Subcutaneous abdominal adipose tissue (tissue), 5 donors: ENCODE results near the gene ABHD1.

Experiments
- H3K27ac ChIP-seq: one replicate; pipeline ENCODE4 v1.7.0; 2013; ENCODE audit warnings: low read depth, mild to moderate bottlenecking, inconsistent platforms, low read length, moderate library complexity
- H3K27me3 ChIP-seq, 5 donors: one replicate each; pipeline ENCODE4 v1.7.0; 2013; ENCODE audit warnings: low read length in 5 of 5, inconsistent platforms in 1 of 5; ENCODE audit not compliant: control insufficient read depth in 5 of 5, insufficient read depth in 4 of 5
- H3K36me3 ChIP-seq, 5 donors: one replicate each; pipeline ENCODE4 v1.7.0; 2013; ENCODE audit warnings: low read length in 5 of 5; ENCODE audit not compliant: control insufficient read depth in 5 of 5, insufficient read depth in 5 of 5
- H3K4me1 ChIP-seq, 5 donors: one replicate each; pipeline ENCODE4 v1.7.0; 2013; ENCODE audit warnings: low read length in 5 of 5, mild to moderate bottlenecking in 3 of 5, moderate library complexity in 1 of 5; ENCODE audit not compliant: control insufficient read depth in 5 of 5, insufficient read depth in 5 of 5
- H3K4me3 ChIP-seq, 5 donors: one replicate each; pipeline ENCODE4 v1.7.0; 2013; ENCODE audit warnings: low read length in 5 of 5, low read depth in 1 of 5
- H3K9ac ChIP-seq, 5 donors: one replicate each; pipeline ENCODE4 v1.7.0; 2013; ENCODE audit warnings: low read length in 5 of 5, mild to moderate bottlenecking in 4 of 5, moderate library complexity in 3 of 5
- H3K9me3 ChIP-seq, 5 donors: one replicate each; pipeline ENCODE4 v1.7.0; 2013; ENCODE audit warnings: low read length in 5 of 5; ENCODE audit not compliant: control insufficient read depth in 5 of 5
- donor health status: healthy.
- donor health status: healthy.
- donor health status: healthy.
- donor health status: healthy.
- donor health status: healthy.

ABHD1 gene

GRCh38 chr2:27095745-27096651 lies 27.6 kb upstream of the ABHD1 start:
- H3K4me1 ChIP-seq, result peaks cover 6 to 19% (median 13%) of the 10 kb centered on the region in 5 donors

DNA sequence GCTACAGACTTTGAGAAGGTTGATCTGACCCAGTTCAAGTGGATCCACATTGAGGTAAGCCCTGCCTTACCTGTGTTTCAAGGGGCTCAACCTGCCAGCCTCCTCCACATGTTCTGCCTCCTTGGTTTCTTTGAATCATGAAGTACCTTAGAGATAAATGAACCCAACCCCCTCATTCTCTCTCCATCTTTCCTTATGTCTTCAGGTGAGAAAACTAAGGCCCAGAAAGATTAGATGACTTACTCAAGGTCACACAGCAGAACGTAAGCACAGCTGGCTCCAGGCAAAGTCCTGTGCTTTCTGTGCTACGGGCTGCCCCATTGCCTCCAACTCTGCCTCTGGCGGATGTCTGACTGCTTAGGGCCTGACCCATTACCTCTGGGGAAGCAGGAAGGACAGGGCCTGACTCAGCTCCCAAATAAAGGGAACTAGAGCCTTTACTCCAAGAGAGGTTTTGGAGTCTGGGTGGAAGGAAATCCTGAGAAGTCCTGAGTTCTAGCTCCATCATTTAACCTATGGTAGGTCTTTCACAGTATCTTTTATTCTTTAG lies 26.8 kb upstream of the ABHD1 start:
- H3K36me3 ChIP-seq, result peaks cover 0 to 6% (median 0%) of the 10 kb centered on the region in 5 donors
- no peak overlapping the region for H3K27ac ChIP-seq
- peak overlapping the region in 3 of 5 donors; percentile 11 to 69 (median 60) for H3K4me3 ChIP-seq
- H3K9me3 ChIP-seq, result no peaks in the 10 kb centered on the region
- H3K27me3 ChIP-seq, result no peaks in the 10 kb centered on the region
- peak overlapping the region in 1 of 5 donors; percentile 4 for H3K9ac ChIP-seq
- peaks cover 6 to 19% (median 13%) of the 10 kb centered on the region in 5 donors for H3K4me1 ChIP-seq

More at GRCh38 chr2:27095745-27096651, 27.6 kb upstream of the ABHD1 start:
- Histone ChIP-seq H3K9me3 (no peaks in the 10 kb centered on the region), H3K27me3 (no peaks in the 10 kb centered on the region), H3K9ac (peak overlapping the region in 2 of 5 donors; percentile 4 to 53), H3K36me3 (peaks cover 0 to 6% (median 0%) of the 10 kb centered on the region in 5 donors), H3K4me3 (peak overlapping the region; percentile 46 to 70 (median 62)), H3K27ac (no peak overlapping the region)

DNA sequence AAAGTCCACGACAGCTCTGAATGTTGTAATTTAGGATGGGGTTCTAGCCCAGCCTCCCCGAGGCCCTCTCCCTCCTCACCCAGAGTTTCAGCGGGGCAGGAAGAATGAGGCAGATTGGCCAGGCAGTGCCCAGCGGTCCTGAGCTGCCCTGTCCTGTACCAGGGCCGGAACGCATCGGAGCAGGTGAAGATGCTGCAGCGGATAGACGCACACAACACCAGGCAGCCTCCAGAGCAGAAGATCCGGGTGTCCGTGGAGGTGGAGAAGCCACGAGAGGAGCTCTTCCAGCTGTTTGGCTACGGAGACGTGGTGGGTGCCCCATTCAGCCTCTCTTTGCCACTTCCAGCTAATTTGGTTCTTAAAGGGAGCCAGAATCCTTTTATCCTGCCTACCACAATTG lies 26.3 kb upstream of the ABHD1 start:
- H3K27ac ChIP-seq, result no peak overlapping the region
- no peaks in the 10 kb centered on the region for H3K9me3 ChIP-seq
- no peak overlapping the region for H3K4me3 ChIP-seq
- no peak overlapping the region for H3K9ac ChIP-seq
- H3K4me1 ChIP-seq, result peaks cover 6 to 19% (median 13%) of the 10 kb centered on the region in 5 donors
- H3K36me3 ChIP-seq, result peaks cover 0 to 6% (median 0%) of the 10 kb centered on the region in 5 donors
- no peaks in the 10 kb centered on the region for H3K27me3 ChIP-seq

DNA sequence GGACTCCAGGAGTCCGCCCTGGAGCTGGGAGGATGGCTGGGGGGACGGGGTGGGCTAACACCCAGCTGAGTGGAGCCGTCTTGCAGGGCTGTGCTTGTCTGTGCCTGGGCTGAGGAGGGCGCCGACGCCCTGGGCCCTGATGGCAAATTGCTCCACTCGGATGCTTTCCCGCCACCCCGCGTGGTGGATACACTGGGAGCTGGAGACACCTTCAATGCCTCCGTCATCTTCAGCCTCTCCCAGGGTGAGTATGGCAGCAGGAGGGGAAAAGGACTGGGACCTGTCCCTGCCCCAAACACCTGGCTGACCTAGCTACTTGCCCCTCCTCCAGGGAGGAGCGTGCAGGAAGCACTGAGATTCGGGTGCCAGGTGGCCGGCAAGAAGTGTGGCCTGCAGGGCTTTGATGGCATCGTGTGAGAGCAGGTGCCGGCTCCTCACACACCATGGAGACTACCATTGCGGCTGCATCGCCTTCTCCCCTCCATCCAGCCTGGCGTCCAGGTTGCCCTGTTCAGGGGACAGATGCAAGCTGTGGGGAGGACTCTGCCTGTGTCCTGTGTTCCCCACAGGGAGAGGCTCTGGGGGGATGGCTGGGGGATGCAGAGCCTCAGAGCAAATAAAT lies 24.2 kb upstream of the ABHD1 start:
- Histone ChIP-seq H3K27me3 (peaks cover 0 to 5% (median 0%) of the 10 kb centered on the region in 5 donors), H3K27ac (no peak overlapping the region), H3K36me3 (peaks cover 0 to 3% (median 0%) of the 10 kb centered on the region in 5 donors), H3K9ac (peak overlapping the region in 1 of 5 donors; percentile 4), H3K4me1 (peaks cover 6 to 19% (median 13%) of the 10 kb centered on the region in 5 donors), H3K9me3 (no peaks in the 10 kb centered on the region), H3K4me3 (no peak overlapping the region)

- no peaks in the 10 kb centered on the region for H3K9me3 ChIP-seq
- H3K36me3 ChIP-seq, result peaks cover 0 to 2% (median 0%) of the 10 kb centered on the region in 5 donors
- peaks cover 0 to 7% (median 0%) of the 10 kb centered on the region in 5 donors for H3K27me3 ChIP-seq
Observed at GRCh38 chr2:27100036-27100435, 23.6 kb upstream of the ABHD1 start.

GRCh38 chr2:27102329-27102728 lies 21.3 kb upstream of the ABHD1 start:
- H3K27me3 ChIP-seq, result peaks cover 0 to 7% (median 0%) of the 10 kb centered on the region in 5 donors
- peaks cover 0 to 2% (median 0%) of the 10 kb centered on the region in 5 donors for H3K4me1 ChIP-seq
- no peak overlapping the region for H3K27ac ChIP-seq
- H3K36me3 ChIP-seq, result peaks cover 0 to 2% (median 0%) of the 10 kb centered on the region in 5 donors
- no peak overlapping the region for H3K9ac ChIP-seq
- H3K4me3 ChIP-seq, result no peak overlapping the region
- H3K9me3 ChIP-seq, result no peaks in the 10 kb centered on the region

More at GRCh38 chr2:27100036-27100435, 23.6 kb upstream of the ABHD1 start:
- H3K4me1 ChIP-seq, result peaks cover 6 to 19% (median 13%) of the 10 kb centered on the region in 5 donors
- no peak overlapping the region for H3K9ac ChIP-seq
- no peak overlapping the region for H3K27ac ChIP-seq
- no peak overlapping the region for H3K4me3 ChIP-seq

DNA sequence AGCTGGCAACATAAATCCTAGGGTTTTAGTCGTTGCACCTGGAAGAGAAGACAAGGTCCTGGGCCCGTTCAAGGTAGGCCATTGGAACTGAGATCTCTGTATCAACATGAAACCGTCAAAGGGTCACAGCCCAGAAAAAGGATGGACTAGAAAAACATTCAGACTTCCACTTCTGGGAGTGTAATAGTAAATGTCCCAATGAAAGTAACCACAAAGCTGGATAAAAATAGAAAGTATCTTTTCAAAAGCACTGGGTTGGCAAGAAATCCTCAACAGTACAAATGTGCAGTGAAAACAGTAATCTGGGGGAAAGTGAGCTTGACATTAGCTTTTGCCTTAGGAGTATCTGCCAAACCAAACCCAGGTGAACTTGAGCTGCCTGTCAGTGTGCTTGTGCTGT lies 17.6 kb upstream of the ABHD1 start:
- peaks cover 0 to 7% (median 0%) of the 10 kb centered on the region in 5 donors for H3K27me3 ChIP-seq
- no peak overlapping the region for H3K9ac ChIP-seq

GRCh38 chr2:27108221-27108620 lies 15.4 kb upstream of the ABHD1 start:
- H3K9ac ChIP-seq, result no peak overlapping the region
- no peak overlapping the region for H3K27ac ChIP-seq
- H3K4me1 ChIP-seq, result no peaks in the 10 kb centered on the region
- peaks cover 0 to 7% (median 0%) of the 10 kb centered on the region in 5 donors for H3K27me3 ChIP-seq
- H3K4me3 ChIP-seq, result no peak overlapping the region
- H3K9me3 ChIP-seq, result no peaks in the 10 kb centered on the region
- H3K36me3 ChIP-seq, result no peaks in the 10 kb centered on the region

More for the DNA sequence above, 17.6 kb upstream of the ABHD1 start:
- H3K27ac ChIP-seq, result no peak overlapping the region
- H3K4me1 ChIP-seq, result no peaks in the 10 kb centered on the region
- H3K4me3 ChIP-seq, result no peak overlapping the region
- H3K9me3 ChIP-seq, result no peaks in the 10 kb centered on the region
- no peaks in the 10 kb centered on the region for H3K36me3 ChIP-seq

DNA sequence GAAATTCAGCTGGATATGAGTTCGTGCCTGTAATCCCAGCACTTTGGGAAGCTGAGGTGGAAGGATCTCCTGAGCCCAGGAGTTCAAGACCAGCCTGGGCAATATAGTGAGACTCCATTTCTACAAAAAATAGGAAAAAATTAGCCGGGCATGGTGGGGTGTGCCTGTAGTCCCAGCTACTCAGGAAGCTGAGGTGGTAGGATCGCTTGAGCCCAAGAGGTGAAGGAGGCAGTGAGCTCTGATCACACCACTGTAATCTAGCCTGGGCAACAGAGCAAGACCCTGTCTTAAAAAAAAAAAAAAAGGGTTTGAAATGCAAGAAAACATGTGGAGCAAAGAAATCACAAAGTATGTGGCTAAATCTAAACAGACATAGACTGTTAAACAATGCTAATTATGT lies 14.5 kb upstream of the ABHD1 start:
- Histone ChIP-seq H3K36me3 (no peaks in the 10 kb centered on the region), H3K27me3 (peaks cover 0 to 5% (median 0%) of the 10 kb centered on the region in 5 donors), H3K9me3 (no peaks in the 10 kb centered on the region), H3K27ac (no peak overlapping the region), H3K9ac (no peak overlapping the region), H3K4me3 (no peak overlapping the region), H3K4me1 (no peaks in the 10 kb centered on the region)
